ENCODE data around the gene SCNN1B. TPM values are rescaled to one million over a fixed set of nuclear protein-coding genes. Genes with fewer than 3 reads are reported as not detected.
"Not testable (repeated sequence)": the region's sequence is repeated elsewhere in the genome, so short reads cannot be mapped to it uniquely, and the experiment has no call there.

The SCNN1B gene
- total RNA-seq, 1 donor from 2014 or later: not detected

DNA sequence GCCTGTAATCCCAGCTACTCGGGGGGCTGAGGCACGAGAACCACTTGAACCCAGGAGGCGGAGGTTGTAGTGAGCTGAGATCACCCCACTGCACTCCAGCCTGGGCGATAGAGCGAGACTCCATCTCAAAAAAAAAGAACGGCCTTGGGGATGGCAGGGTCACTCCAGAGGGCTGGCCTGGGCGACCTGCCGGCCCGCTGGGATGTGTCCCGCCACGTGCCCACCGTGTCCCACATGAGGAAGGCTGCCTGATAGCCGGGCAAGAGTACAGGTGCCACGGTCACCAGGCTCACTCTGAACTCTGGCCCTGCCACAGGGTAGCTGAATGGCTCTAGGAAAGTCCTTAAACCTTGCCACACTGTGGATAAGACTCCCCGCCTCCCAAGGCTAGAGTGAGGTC lies 83.3 kb downstream of the SCNN1B start:
- Mint-ChIP-seq H3K4me3 (no peak overlapping the region), H3K4me1 (ENCODE audit: low read depth) (no peaks in the 10 kb centered on the region), H3K27me3 (ENCODE audit: insufficient read depth) (no peaks in the 10 kb centered on the region), H3K36me3 (ENCODE audit: low read depth) (peaks cover 1% of the 10 kb centered on the region), H3K9me3 (no peaks in the 10 kb centered on the region), H3K27ac (no peak overlapping the region)
- intact Hi-C loops (cut with micrococcal nuclease): no loop called here
- no peak for DNase-seq (ENCODE audit: low spot score)

DNA sequence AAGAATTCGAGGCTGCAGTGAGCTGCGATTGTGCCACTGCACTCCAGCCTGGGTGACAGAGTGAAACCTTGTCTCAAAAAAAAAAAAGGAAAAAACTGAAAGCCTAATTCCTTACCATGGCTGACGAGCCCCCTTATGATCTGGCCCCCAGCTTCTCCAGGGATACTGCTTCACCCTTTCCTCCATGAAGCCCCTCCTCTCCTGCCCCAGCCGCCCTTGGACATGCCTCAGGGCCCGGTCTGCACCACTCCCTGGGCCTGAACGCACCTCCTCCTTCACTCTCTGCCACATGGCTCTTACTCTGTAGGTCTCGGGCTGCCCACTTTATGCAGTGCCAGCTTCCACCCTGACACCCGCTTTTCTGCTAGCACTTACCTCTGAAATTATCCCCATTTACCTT lies 85.6 kb downstream of the SCNN1B start:
- H3K36me3 Mint-ChIP-seq (ENCODE audit: low read depth): peaks cover 3% of the 10 kb centered on the region
- no peak for DNase-seq (ENCODE audit: low spot score)
- no peak overlapping the region for H3K4me3 Mint-ChIP-seq
- no peak overlapping the region for H3K27ac Mint-ChIP-seq
- H3K9me3 Mint-ChIP-seq: no peaks in the 10 kb centered on the region
- no peaks in the 10 kb centered on the region for H3K4me1 Mint-ChIP-seq (ENCODE audit: low read depth)
- intact Hi-C loops (cut with micrococcal nuclease): no loop called here
- H3K27me3 Mint-ChIP-seq (ENCODE audit: insufficient read depth): no peaks in the 10 kb centered on the region

DNA sequence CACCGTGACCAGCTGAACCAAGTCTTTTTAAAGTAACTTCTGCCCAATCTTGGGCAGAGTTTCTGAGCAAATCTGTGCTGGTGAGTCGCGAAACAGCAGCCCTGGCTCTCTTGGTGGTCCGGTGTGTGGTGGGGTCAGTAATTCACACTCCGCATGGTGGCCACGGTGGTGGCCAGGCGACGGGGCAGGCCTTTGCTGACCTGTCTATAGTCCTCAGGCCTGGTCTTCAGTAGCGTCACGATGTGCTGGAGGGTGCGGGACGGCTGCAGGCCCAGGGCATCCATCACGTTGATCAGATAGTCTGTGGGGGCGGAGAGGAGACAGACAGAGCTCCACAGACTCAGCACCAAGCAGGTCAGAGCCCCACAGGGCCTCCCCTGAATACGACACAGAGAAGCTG lies 86.7 kb downstream of the SCNN1B start:
- Mint-ChIP-seq H3K9me3 (no peaks in the 10 kb centered on the region), H3K27ac (no peak overlapping the region), H3K4me3 (no peak overlapping the region), H3K4me1 (ENCODE audit: low read depth) (no peaks in the 10 kb centered on the region), H3K27me3 (ENCODE audit: insufficient read depth) (no peaks in the 10 kb centered on the region), H3K36me3 (ENCODE audit: low read depth) (peaks cover 3% of the 10 kb centered on the region)
- intact Hi-C loops (cut with micrococcal nuclease): no loop called here
- DNase-seq (ENCODE audit: low spot score): no peak

DNA sequence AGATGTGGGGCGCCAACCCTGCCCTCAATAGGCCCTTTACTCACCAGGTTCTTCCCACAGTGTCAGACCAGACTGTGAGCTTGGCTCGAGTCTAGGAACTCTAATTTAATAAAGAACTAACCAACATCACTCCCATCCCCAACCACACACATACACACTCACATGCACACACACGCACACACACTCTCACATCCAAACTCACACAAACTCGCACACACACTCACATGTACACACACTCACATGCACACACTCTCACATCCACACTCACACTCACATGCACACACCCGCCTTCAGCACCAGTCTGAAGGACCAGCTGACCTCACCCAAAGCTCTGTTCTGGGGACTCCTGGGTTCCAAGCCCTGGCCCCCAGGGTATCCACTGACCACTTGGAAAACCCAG lies 87.1 kb downstream of the SCNN1B start:
- Mint-ChIP-seq H3K4me1 (ENCODE audit: low read depth) (no peaks in the 10 kb centered on the region), H3K27me3 (ENCODE audit: insufficient read depth) (no peaks in the 10 kb centered on the region), H3K9me3 (no peaks in the 10 kb centered on the region), H3K36me3 (ENCODE audit: low read depth) (peaks cover 4% of the 10 kb centered on the region), H3K27ac (no peak overlapping the region), H3K4me3 (no peak overlapping the region)
- intact Hi-C loops (cut with micrococcal nuclease): no loop called here
- no peak for DNase-seq (ENCODE audit: low spot score)

DNA sequence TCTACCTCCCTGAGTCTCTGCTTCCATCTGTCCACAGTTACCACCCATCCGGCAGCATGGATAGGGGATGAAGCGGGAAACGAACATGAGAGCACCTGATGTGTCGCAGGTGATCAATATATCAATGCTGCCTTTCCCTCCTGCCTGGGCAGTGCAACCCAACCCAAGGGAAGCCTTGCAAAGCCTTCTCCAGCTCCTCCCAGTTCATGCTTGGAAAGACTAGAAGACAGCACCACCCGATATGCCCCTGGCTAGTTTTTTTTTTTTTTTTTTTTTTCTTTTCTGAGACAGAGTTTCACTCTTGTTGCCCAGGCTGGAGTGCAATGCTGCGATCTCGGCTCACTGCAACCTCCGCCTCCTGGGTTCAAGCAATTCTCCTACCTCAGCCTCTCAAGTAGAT lies 87.8 kb downstream of the SCNN1B start:
- H3K4me1 Mint-ChIP-seq (ENCODE audit: low read depth); DNase-seq (ENCODE audit: low spot score); H3K27me3 Mint-ChIP-seq (ENCODE audit: insufficient read depth); H3K9me3 Mint-ChIP-seq; H3K27ac Mint-ChIP-seq; H3K36me3 Mint-ChIP-seq (ENCODE audit: low read depth); H3K4me3 Mint-ChIP-seq; intact Hi-C loops (cut with micrococcal nuclease): not testable (repeated sequence)

DNA sequence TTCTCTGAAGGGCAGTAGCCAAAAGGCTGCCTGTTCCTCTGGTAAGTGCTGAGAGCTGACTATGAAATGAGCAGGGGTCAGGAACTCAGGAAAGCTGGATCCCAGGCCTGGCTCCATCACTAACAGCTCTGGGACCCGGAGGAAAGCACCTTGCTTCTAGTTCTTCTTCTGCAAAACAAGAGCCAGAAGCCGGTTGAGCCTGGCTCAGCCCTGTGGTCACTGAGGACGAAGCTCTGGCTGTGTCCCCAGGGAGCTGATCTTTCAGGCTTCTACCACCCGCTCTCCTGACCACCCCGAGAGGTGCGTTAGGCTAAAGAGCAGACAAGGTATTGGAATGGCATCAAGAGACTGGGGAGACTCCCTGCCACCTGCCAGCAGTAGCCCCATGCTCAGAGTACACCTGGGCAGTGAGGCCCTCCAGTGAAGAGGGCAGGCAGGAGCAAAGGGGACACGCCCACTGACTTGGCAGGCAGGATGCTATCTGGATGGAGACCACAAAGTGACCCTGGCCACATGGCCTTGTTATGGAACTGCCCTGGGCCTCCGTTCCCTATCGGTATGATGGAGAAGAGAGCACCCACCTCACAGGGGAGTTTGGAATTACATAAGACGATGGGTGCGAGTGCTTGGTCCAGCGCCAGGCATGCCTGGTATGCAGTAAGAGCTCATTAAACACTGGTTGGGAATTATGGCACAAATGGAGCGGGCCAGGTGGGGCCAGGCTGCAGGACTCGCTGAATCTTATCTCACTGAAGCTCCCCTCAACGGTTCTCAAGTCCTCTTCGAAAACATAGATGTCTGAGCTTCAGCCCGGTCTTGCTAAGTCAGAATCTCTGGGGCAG lies 89.5 kb downstream of the SCNN1B start:
- Mint-ChIP-seq H3K9me3 (no peaks in the 10 kb centered on the region), H3K4me1 (ENCODE audit: low read depth) (no peaks in the 10 kb centered on the region), H3K27ac (no peak overlapping the region), H3K36me3 (ENCODE audit: low read depth) (peaks cover 7% of the 10 kb centered on the region), H3K4me3 (no peak overlapping the region), H3K27me3 (ENCODE audit: insufficient read depth) (no peaks in the 10 kb centered on the region)
- intact Hi-C loops (cut with micrococcal nuclease): no loop called here
- DNase-seq (ENCODE audit: low spot score): no peak

DNA sequence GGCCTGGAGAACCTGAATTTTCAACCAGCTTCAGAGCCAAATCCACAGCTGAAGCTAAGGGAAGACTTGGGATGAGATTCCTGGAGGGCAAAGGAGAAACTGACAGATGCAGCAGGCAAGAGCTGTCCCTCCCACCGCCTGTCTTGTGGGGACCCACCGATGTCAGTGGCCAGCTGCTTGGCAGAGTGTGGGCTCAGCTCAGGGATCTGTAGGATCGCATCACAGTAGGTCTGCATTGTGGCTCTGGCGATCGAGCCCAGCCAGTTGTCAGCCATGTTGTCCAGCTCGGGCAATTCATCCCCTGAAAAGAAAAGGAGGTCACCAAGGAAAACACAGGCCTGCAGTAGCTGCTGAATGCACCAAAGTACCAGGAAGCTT lies 90.1 kb downstream of the SCNN1B start:
- H3K4me3 Mint-ChIP-seq: no peak overlapping the region
- H3K36me3 Mint-ChIP-seq (ENCODE audit: low read depth): peaks cover 8% of the 10 kb centered on the region
- no peaks in the 10 kb centered on the region for H3K9me3 Mint-ChIP-seq
- H3K27ac Mint-ChIP-seq: no peak overlapping the region
- no peak for DNase-seq (ENCODE audit: low spot score)
- intact Hi-C loops (cut with micrococcal nuclease): no loop called here
- no peaks in the 10 kb centered on the region for H3K27me3 Mint-ChIP-seq (ENCODE audit: insufficient read depth)
- no peaks in the 10 kb centered on the region for H3K4me1 Mint-ChIP-seq (ENCODE audit: low read depth)

DNA sequence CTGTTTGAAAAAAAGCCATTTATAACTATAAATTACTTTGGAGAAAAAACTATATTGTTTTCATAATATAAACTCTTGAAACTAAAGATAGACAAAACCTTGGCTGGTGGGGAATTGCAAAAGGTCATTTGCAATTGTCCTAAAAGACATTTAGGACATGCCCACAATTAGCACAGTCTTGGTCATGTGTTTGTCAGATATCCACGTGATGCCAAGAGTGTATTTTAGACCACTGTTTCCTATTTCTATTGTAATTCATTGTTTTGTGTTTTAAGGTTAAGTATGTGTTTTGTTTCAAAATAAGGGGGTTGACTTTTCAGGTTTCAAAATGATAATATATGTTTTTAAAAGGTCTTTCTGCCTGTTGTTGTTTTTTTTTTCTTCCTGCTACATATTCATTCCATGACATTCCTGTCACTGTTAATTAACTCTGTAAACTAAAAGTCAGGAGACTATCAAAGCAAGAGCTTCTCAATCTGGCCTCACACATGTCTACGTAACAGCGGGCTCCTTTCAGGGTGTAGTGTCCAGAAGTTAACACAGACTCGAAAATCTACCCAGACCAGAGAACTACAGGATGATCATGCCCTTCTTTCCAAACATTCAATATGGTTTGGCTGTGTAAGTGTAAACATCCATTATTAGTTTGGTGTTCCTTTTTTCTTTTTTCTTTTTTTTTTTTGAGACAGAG lies 92.2 kb downstream of the SCNN1B start:
- Mint-ChIP-seq H3K9me3 (no peaks in the 10 kb centered on the region), H3K4me1 (ENCODE audit: low read depth) (no peaks in the 10 kb centered on the region), H3K27ac (no peak overlapping the region), H3K36me3 (ENCODE audit: low read depth) (peaks cover 16% of the 10 kb centered on the region), H3K4me3 (no peak overlapping the region), H3K27me3 (ENCODE audit: insufficient read depth) (no peaks in the 10 kb centered on the region)
- DNase-seq (ENCODE audit: low spot score): no peak
- intact Hi-C loops (cut with micrococcal nuclease): no loop called here

DNA sequence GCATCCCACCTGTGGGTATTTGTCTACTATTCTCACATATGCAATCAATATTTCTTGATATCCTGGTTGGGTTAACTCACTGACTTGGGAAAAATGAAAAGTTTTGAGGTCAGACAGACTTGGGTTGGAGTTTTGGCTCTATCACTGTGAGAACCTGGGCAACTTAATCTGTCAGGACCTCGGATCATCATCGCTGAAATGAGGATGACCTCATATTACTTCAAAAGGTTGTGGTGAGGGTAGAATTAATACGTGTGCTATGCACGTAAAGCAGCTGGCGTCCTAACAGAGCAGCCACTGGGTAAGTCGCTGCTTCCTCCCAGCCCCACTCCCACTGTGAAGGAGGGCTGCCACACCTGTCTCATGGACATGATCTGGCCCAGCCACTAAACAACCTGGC lies 93.6 kb downstream of the SCNN1B start:
- no peaks in the 10 kb centered on the region for H3K9me3 Mint-ChIP-seq
- H3K27me3 Mint-ChIP-seq (ENCODE audit: insufficient read depth): no peaks in the 10 kb centered on the region
- no peak for DNase-seq (ENCODE audit: low spot score)
- no peak overlapping the region for H3K4me3 Mint-ChIP-seq
- no peaks in the 10 kb centered on the region for H3K4me1 Mint-ChIP-seq (ENCODE audit: low read depth)
- H3K27ac Mint-ChIP-seq: no peak overlapping the region
- intact Hi-C loops (cut with micrococcal nuclease): no loop called here
- peaks cover 19% of the 10 kb centered on the region for H3K36me3 Mint-ChIP-seq (ENCODE audit: low read depth)

DNA sequence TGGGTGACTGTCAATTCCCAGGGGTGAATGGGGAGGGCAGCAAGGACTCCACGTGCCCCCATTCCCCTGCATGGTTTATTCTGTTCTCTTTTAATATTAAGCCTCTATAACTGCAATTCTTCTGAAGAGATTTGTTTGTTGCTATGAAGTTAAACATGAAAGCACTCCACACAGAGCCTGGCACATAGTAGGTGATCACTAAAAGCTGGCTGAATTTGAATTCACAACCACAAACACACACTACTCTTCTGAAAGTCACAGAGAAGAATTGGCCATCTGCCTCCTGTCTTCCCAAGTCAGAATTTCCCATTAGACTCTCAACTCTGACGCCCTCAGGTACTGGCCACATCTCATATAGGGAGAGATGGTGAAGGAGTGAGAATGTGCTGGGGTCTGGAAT lies 95.4 kb downstream of the SCNN1B start:
- H3K4me1 Mint-ChIP-seq (ENCODE audit: low read depth): no peaks in the 10 kb centered on the region

DNA sequence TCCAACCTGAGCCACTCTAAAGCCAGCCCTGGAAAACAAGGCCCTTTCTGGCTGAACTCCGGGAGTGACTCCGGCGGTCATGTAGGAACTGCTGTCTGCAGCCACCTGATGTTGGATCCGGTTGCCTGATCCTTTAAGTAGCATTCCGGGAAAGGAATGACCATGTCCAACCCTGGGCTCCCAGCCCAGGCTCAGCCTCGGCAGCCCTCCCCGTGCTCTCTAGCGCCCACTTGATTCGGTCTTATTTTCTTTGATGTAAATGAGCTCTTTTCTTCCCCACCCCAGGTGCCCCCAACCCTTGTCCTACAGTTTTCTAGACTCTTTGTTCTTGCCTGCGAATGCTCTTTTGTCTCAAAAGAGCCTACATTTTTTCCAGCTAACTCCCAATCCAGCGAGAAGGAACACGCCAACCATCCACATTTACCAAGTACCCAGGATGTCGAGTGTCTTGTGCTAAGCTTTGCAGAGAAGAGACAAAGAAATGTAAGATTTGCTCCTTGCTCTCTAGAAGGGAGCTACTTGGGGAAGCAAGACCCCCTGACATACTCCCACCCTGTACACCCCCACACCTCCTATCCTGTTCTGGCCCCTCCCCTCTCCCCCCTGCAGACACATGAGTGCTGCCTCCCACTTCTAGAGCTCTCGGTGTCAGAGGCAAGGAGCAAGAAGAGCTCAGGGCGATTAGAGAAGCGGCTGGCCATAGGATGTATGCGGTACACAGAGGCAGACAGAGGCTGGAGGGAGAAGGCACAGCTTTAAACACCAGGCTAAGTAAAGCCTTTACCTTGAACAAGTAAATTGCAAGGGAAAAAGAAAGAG lies 97.1 kb downstream of the SCNN1B start:
- H3K27ac Mint-ChIP-seq: no peak overlapping the region
- no peaks in the 10 kb centered on the region for H3K9me3 Mint-ChIP-seq
- peaks cover 35% of the 10 kb centered on the region for H3K36me3 Mint-ChIP-seq (ENCODE audit: low read depth)

More for the DNA sequence above, 95.4 kb downstream of the SCNN1B start:
- Mint-ChIP-seq H3K36me3 (ENCODE audit: low read depth) (peaks cover 27% of the 10 kb centered on the region), H3K9me3 (no peaks in the 10 kb centered on the region), H3K27ac (no peak overlapping the region), H3K27me3 (ENCODE audit: insufficient read depth) (no peaks in the 10 kb centered on the region), H3K4me3 (no peak overlapping the region)
- intact Hi-C loops (cut with micrococcal nuclease): no loop called here
- DNase-seq (ENCODE audit: low spot score): no peak

DNA sequence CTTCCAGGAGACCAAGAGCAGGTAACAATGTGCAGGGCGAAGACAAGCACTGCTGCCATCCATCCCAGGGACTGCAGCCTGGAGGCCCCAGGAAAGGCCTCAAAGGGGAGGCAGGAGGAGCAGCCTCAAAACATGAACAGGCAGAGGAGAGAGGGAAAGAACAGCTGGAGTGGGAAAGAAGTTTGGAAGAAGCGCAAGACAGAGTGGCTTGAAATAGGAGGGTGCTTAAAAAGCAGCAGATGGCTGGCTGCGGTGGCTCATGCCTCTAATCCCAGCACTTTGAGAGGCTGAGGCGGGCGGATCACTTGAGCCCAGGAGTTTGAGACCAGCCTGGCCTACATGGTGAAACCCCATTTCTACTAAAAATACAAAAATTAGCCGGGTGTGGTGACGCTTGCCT lies 98.3 kb downstream of the SCNN1B start:
- H3K4me3 Mint-ChIP-seq; DNase-seq (ENCODE audit: low spot score); H3K9me3 Mint-ChIP-seq; H3K27ac Mint-ChIP-seq; H3K27me3 Mint-ChIP-seq (ENCODE audit: insufficient read depth); intact Hi-C loops (cut with micrococcal nuclease); H3K4me1 Mint-ChIP-seq (ENCODE audit: low read depth): not testable (repeated sequence)
- H3K36me3 Mint-ChIP-seq (ENCODE audit: low read depth): peaks cover 34% of the 10 kb centered on the region

More for the DNA sequence above, 97.1 kb downstream of the SCNN1B start:
- intact Hi-C loops (cut with micrococcal nuclease): no loop called here
- DNase-seq (ENCODE audit: low spot score): no peak
- H3K4me1 Mint-ChIP-seq (ENCODE audit: low read depth): no peaks in the 10 kb centered on the region
- no peaks in the 10 kb centered on the region for H3K27me3 Mint-ChIP-seq (ENCODE audit: insufficient read depth)
- H3K4me3 Mint-ChIP-seq: no peak overlapping the region

DNA sequence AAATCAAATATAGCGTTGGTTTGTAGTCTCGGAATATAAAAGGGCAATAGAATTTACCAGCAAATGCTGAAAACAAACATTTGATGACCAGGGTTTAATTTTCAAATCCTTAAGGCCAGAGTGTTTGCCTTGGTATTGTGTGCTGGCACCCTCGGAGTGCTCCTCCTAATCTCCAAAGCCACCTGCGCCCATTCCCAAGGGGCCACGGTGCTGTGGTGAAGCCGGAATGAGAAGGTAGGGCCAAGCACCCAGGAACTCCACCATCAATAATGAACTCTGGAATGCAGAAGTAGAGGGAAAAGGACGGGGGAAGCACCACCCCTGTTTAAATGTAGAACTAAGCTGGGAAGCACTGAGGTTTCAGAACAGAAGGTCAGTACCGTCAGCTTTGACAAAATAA lies 99.0 kb downstream of the SCNN1B start:
- no peaks in the 10 kb centered on the region for H3K9me3 Mint-ChIP-seq
- no peaks in the 10 kb centered on the region for H3K27me3 Mint-ChIP-seq (ENCODE audit: insufficient read depth)
- H3K4me1 Mint-ChIP-seq (ENCODE audit: low read depth): no peaks in the 10 kb centered on the region
- intact Hi-C loops (cut with micrococcal nuclease): no loop called here
- DNase-seq (ENCODE audit: low spot score): no peak
- H3K4me3 Mint-ChIP-seq: no peak overlapping the region
- peaks cover 34% of the 10 kb centered on the region for H3K36me3 Mint-ChIP-seq (ENCODE audit: low read depth)
- H3K27ac Mint-ChIP-seq: no peak overlapping the region

Measured in activated T-helper 1 cell treated with anti-CD3 and anti-CD28 coated beads, Interleukin-12 subunit alpha, Interleukin-12 subunit beta, Interleukin-2, Interleukin-4 antibody, amounts not matched to agents 30 ng/mL and 10 ng/mL and 1 ng/mL, durations not matched to agents 14 hours and 24 hours and 36 hours (primary cell).